Mucosa of descending colon (tissue), 3 donors: ENCODE measurements around the gene CST9. TPM values are rescaled to one million over a fixed set of nuclear protein-coding genes. Genes with fewer than 3 reads are reported as not detected.

Experiments
- ATAC-seq: fragments of 200-7000 bp; cut with Tn5 transposase; one replicate; pipeline ENCODE4 v1.9.1; 2020; ENCODE audit warnings: mild to moderate bottlenecking, moderate library complexity
- DNase-seq, 3 donors: peaks; one replicate each; pipeline ENCODE4 v3.0.0-alpha.2; 2020
- H3K36me3 ChIP-seq: fragments of 200-600 bp; one replicate; pipeline ENCODE4 v1.8.0; 2021; ENCODE audit warnings: low read depth, mild to moderate bottlenecking
- H3K4me1 ChIP-seq: fragments of 200-600 bp; one replicate; pipeline ENCODE4 v1.8.0; 2021; ENCODE audit warnings: low read depth, mild to moderate bottlenecking
- H3K4me3 ChIP-seq: fragments of 200-600 bp; one replicate; pipeline ENCODE4 v1.8.0; 2021; ENCODE audit warnings: mild to moderate bottlenecking
- H3K9me3 ChIP-seq: fragments of 200-600 bp; one replicate; pipeline ENCODE4 v1.8.0; 2021; ENCODE audit warnings: mild to moderate bottlenecking
- CTCF ChIP-seq: fragments of 200-600 bp; IDR thresholded peaks from one replicate; pipeline ENCODE4 v1.8.0; 2022; ENCODE audit warnings: antibody characterized with exemption, mild to moderate bottlenecking
- intact Hi-C, 2 donors: fragments of 100-400 bp; cut with DNase I in 1 of 2; cut with micrococcal nuclease in 1 of 2; formaldehyde crosslinking; loops; one replicate each; pipeline versions ENCODE4 v1.11.0 to v1.11.1; 2022; cut with DNase I, micrococcal nuclease
- total RNA-seq, 3 donors: library from RNA; stranded (reverse); fragmentation: NEBNext Ultra II Directional in 2 of 3; extraction: Animal tissue kit (Norgen Biotek cat#: 25700) in 2 of 3; gene quantifications; one replicate each; pipeline versions ENCODE4 v1.2.1 to v1.2.4, GENCODE V29; 2021 to 2023
- donor health status: DM: no; HTN: no; CAD: no; lungs with moderate emphysema.
- donor health status: DM: no; HTN: no; CAD: no.
- donor health status: DM: no; HTN: yes; CAD: no.

CST9 gene
- total RNA-seq, 3 donors from 2014 or later = not detected

GRCh38 chr20:23629017-23629541 lies 23.4 kb upstream of the CST9 start:
- TF ChIP-seq CTCF = no peak
- no peaks in the 10 kb centered on the region for H3K9me3 ChIP-seq
- no peaks in the 10 kb centered on the region for H3K36me3 ChIP-seq
- peak; percentile 96 for ATAC-seq
- no peak overlapping the region for H3K4me3 ChIP-seq
- intact Hi-C loops = no loop called here
- H3K4me1 ChIP-seq = peaks cover 4% of the 10 kb centered on the region
- peak; percentile 70 to 79 (median 75) for DNase-seq

- DNase-seq (no peak), ATAC-seq (no peak)
- Histone ChIP-seq H3K36me3 (no peaks in the 10 kb centered on the region), H3K4me1 (peaks cover 4% of the 10 kb centered on the region), H3K4me3 (no peak overlapping the region), H3K9me3 (no peaks in the 10 kb centered on the region)
- no peak for TF ChIP-seq CTCF
- intact Hi-C loops = no loop called here
Observed at GRCh38 chr20:23628402-23629016, 22.8 kb upstream of the CST9 start.

GRCh38 chr20:23627501-23627900 lies 21.8 kb upstream of the CST9 start:
- no peak for TF ChIP-seq CTCF
- no peaks in the 10 kb centered on the region for H3K9me3 ChIP-seq
- no peak for ATAC-seq
- peaks cover 4% of the 10 kb centered on the region for H3K4me1 ChIP-seq
- intact Hi-C loops = no loop called here
- no peaks in the 10 kb centered on the region for H3K36me3 ChIP-seq
- no peak for DNase-seq
- no peak overlapping the region for H3K4me3 ChIP-seq

- ATAC-seq (peak; percentile 36), DNase-seq (peak in 2 of 3 donors; percentile 41 to 68)
- no peak overlapping the region for H3K4me3 ChIP-seq
- H3K36me3 ChIP-seq = no peaks in the 10 kb centered on the region
- H3K4me1 ChIP-seq = peaks cover 4% of the 10 kb centered on the region
- H3K9me3 ChIP-seq = no peaks in the 10 kb centered on the region
- TF ChIP-seq CTCF = no peak
- intact Hi-C loops = no loop called here
Observed at GRCh38 chr20:23626040-23626620, 20.4 kb upstream of the CST9 start.

- no peak for TF ChIP-seq CTCF
- intact Hi-C loops = no loop called here
- no peak for ATAC-seq
- Histone ChIP-seq H3K36me3 (no peaks in the 10 kb centered on the region), H3K4me3 (no peak overlapping the region), H3K9me3 (no peaks in the 10 kb centered on the region), H3K4me1 (peaks cover 4% of the 10 kb centered on the region)
- DNase-seq = no peak
Observed at GRCh38 chr20:23625236-23625964, 19.7 kb upstream of the CST9 start.
